GM18519 (cell line): ENCODE results near the gene FKBP1A.

Experiments used
- ATAC-seq: cut with Tn5 transposase; IDR thresholded peaks from one replicate; pipeline ENCODE4 v1.9.1; 2021; ENCODE audit warnings: mild to moderate bottlenecking, moderate library complexity; ENCODE audit not compliant: unreplicated experiment, low FRiP score

FKBP1A gene

GRCh38 chr20:1322511-1323245 lies 70.2 kb downstream of the FKBP1A start:
- ATAC-seq: no peak

DNA sequence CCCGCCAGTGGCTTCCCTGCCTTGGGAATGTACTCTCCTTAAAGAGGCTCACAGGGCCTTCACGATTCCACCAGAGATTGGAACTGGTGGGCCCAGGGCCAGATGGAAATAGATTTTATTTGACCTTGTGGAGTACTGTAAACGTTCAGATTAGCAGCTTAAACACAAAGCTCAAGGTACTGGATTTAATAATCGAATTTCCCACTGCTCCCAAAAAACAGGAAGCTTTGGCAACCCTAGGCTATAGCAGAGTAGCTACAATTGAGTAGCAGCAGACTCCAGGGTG lies 71.3 kb downstream of the FKBP1A start:
- ATAC-seq: no peak

DNA sequence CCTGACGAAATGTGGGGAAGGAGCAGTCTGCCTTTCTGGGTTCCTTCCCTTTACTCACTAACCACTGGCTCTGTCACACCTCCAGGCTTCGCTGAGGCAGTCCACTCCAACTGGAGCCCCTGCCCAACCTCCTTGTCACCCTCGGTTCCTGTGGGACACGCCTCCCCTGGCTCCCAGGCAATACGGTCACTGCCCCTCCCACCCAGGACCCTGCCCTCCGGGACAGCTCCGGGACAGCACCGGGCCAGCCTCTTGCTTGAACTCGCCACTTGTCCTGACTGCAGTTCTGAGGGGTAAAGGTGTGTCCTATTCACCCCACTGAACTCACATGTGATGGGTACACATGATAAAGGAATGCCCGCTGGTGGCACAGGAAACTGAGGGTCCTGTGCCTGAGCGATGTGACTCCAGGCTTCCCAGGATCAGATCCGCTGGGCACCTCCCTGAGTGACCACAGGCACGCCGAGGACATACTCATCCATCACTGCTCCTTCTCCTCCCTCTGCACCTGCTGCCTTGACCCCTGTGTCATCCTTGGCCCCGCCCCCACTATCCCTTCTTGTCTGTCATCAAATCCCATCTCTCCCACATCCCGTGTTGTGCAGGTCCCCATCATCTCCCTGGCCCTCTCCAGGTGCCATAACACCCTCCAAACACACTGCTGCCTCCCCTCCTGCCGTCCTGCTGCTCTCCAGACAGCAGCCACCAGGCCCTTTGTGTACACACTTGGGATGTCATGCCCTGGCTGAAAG lies 71.8 kb downstream of the FKBP1A start:
- no peak for ATAC-seq

DNA sequence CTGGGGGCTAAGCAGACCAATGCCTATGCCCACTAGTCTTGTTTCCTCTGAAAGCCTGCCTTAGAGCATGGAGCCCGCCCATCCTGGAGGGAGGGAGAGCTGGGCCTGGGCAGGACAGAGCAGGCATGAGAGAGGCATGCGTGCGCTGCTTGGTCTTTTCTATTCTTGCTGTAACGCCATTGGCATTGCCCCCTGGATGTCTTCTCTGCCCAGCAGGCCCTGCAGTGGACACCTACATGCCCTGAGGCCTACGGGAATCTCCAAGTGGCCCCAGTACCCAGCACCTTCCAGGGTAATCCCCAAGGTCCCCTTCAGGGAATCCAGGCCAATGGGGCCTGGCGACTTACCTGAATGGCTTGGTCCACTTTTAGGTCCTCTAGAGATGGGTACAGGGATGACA lies 72.8 kb downstream of the FKBP1A start:
- no peak for ATAC-seq

- no peak for ATAC-seq
Measured at GRCh38 chr20:1319462-1319861, 73.4 kb downstream of the FKBP1A start.

DNA sequence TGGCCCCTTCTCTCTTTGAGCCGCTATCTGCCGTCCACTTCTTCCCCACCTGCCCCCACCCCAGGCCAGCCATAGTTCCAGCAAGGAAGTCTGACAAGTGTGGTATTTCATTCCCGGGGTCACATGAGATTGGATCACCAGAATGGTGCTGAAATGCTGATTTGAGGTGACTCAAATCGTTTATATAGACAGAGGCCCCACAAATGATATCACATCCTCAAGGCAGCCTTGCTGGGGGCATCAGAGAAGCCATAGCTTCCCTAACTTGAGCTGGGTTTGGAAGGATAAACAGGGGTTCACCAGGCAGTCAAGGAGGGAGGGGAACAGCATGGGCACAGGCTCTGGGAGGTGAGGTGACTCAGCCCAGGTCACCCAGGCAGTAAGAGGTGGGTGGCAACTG lies 73.8 kb downstream of the FKBP1A start:
- no peak for ATAC-seq
